Measurements from ENCODE around the gene SNX9. TPM values are rescaled to one million over a fixed set of nuclear protein-coding genes. Genes with fewer than 3 reads are reported as not detected.

Gene SNX9
- total and polyA plus RNA-seq, 2 of the 8 experiments (the other 6 are each of a cell fraction or from before 2014, with no cell fraction given): 11.8 to 23.2 TPM

DNA sequence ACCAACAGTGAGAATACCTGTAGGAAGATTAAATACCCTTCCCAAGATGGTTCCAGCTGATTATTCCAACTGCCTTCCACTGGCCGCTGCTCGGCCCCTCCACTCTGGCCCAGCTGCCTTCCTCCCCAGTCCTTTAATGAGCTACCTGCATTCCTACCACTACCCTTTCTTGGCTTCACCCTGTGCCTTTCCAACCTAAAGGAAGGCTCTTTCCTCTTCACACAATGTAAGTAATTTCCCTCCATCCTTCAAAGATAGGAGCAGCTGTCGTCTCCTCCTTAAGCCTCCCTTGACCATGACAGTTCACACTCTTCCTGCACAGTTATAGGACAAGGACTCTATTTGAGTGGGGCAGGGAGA, 16.2 kb upstream of the SNX9 start:
- H3K4me2 ChIP-seq (ENCODE audit: insufficient read depth in 1 of 2, low read depth in 2 of 2, low read length in 2 of 2): no peak overlapping the region
- no peaks in the 10 kb centered on the region for H3K23me2 ChIP-seq (ENCODE audit: low read depth, low read length)
- no peaks in the 10 kb centered on the region for H3K4me1 ChIP-seq (replicated peaks in 1 of 4; ENCODE audit: control insufficient read depth in 3 of 4, insufficient read depth in 4 of 4, low read length in 3 of 4)
- H3K14ac ChIP-seq (ENCODE audit: insufficient read length): no peak overlapping the region
- CTCF ChIA-PET (ENCODE audit: partially characterized antibody): interaction anchor here (0.5 to 2.7 kb wide), 4 partner anchors 12 to 263 kb away, joined by 3 to 10 read pairs (median 4); no protein-coding TSS in a partner anchor
- WGBS, 2 experiments (ENCODE audit: extremely low coverage in 1 of 2, insufficient coverage in 1 of 2, insufficient read length in 1 of 2, insufficient replicate concordance in 2 of 2, low coverage in 1 of 2, low lambda C conversion rate in 2 of 2, missing lambda C conversion rate in 1 of 2): 93% methylated on average over 3 of the region's 3 CpGs; no CpG with 5 or more reads in 1 of the 2 experiments
- H2AFZ ChIP-seq (ENCODE audit: low read length): no peak overlapping the region
- no peaks in the 10 kb centered on the region for H3K79me1 ChIP-seq (ENCODE audit: low read depth, low read length)
- no peak overlapping the region for H3K56ac ChIP-seq (replicated peaks; ENCODE audit: insufficient read length, low read depth, low read length)
- no peak overlapping the region for H3K4me3 ChIP-seq (ENCODE audit: extremely low read depth in 1 of 4, insufficient read depth in 2 of 4, low read depth in 3 of 4, low read length in 4 of 4)
- no peak overlapping the region for H2AK5ac ChIP-seq (ENCODE audit: low read depth, low read length)
- no peak overlapping the region for H4K91ac ChIP-seq (replicated peaks; ENCODE audit: insufficient read length, low read length)
- POLR2A ChIA-PET (ENCODE audit: partially characterized antibody): interaction anchor here (1.0 kb wide), 1 partner anchor 15 kb away, joined by 3 read pairs; no protein-coding TSS in a partner anchor
- H4K5ac ChIP-seq (ENCODE audit: insufficient read length, low read depth, low read length): no peak overlapping the region
- H3K27me3 ChIP-seq (replicated peaks in 1 of 4; ENCODE audit: control insufficient read depth in 3 of 4, extremely low read depth in 1 of 4, insufficient read depth in 3 of 4, low read length in 3 of 4): no peaks in the 10 kb centered on the region
- DNase-seq (ENCODE audit: low read depth in 1 of 2, low spot score in 2 of 2) (no peak), FAIRE-seq (no peak)
- no peak overlapping the region for H3K4ac ChIP-seq (replicated peaks; ENCODE audit: insufficient read length, low read depth, low read length)
- no peak overlapping the region for H2BK20ac ChIP-seq (ENCODE audit: low read length)
- no peak overlapping the region for H3K23ac ChIP-seq (ENCODE audit: insufficient read length)
- no peak overlapping the region for H4K8ac ChIP-seq (ENCODE audit: extremely low read depth, insufficient read depth, low read length)
- H3K27ac ChIP-seq (ENCODE audit: low read depth, low read length): no peak overlapping the region
- no peaks in the 10 kb centered on the region for H4K20me1 ChIP-seq (replicated peaks in 1 of 2; ENCODE audit: control insufficient read depth in 1 of 2, insufficient read depth in 2 of 2, low read length in 2 of 2)
- no peak overlapping the region for H2BK15ac ChIP-seq (ENCODE audit: low read length)
- no peak overlapping the region for H3K9ac ChIP-seq (replicated peaks in 1 of 4; ENCODE audit: extremely low read depth in 1 of 4, low read depth in 3 of 4, low read length in 3 of 4)
- H3K79me2 ChIP-seq (ENCODE audit: control insufficient read depth in 1 of 2, insufficient read depth in 2 of 2, low read length in 2 of 2): no peaks in the 10 kb centered on the region
- no peak overlapping the region for H2BK120ac ChIP-seq (replicated peaks; ENCODE audit: low read depth, low read length)
- H3K18ac ChIP-seq (ENCODE audit: extremely low read depth, low read length): no peak overlapping the region
- H3K36me3 ChIP-seq (ENCODE audit: control insufficient read depth in 2 of 4, insufficient read depth in 4 of 4, low read length in 3 of 4): no peaks in the 10 kb centered on the region
- TF ChIP-seq TEAD4 (IDR thresholded peaks at IDR 0.05; ENCODE audit: low read depth, low read length): peak; percentile 74
- TF ChIP-seq, protein P1, sequence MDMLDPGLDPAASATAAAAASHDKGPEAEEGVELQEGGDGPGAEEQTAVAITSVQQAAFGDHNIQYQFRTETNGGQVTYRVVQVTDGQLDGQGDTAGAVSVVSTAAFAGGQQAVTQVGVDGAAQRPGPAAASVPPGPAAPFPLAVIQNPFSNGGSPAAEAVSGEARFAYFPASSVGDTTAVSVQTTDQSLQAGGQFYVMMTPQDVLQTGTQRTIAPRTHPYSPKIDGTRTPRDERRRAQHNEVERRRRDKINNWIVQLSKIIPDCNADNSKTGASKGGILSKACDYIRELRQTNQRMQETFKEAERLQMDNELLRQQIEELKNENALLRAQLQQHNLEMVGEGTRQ (IDR thresholded peaks at IDR 0.05; ENCODE audit: low read length): no peak
- no peaks in the 10 kb centered on the region; a peak in 1 of 4 replicates for H3K9me3 ChIP-seq (ENCODE audit: insufficient read depth in 2 of 2, low read depth in 1 of 2, low read length in 1 of 2)
- H2BK5ac ChIP-seq (ENCODE audit: low read depth, low read length): no peak overlapping the region
- no peak overlapping the region for H2BK12ac ChIP-seq (ENCODE audit: low read depth, low read length)

Data from H1 (cell line).